Naive thymus-derived CD4-positive, alpha-beta T cell (primary cell): ENCODE data around the gene GGN. TPM values are rescaled to one million over a fixed set of nuclear protein-coding genes. Genes with fewer than 3 reads are reported as not detected.

Experiments
- ATAC-seq: fragments of 150-1000 bp; cut with Tn5 transposase; 2 replicates; pipeline ENCODE4 v1.10.0; 2021; ENCODE audit warnings: mild to moderate bottlenecking, moderate library complexity
- CTCF ChIA-PET: fragments of 350-600 bp; sonication (Branson Sonifier 250); formaldehyde crosslinking; loops from one replicate; lab custom pipeline; 2021; ENCODE audit warnings: antibody characterized with exemption; lab: Charles Lee
- POLR2A ChIA-PET: fragments of 350-600 bp; sonication (Branson Sonifier 250); formaldehyde crosslinking; loops from one replicate; lab custom pipeline; 2021; ENCODE audit warnings: antibody characterized with exemption, inconsistent platforms; lab: Charles Lee
- DNase-seq, 9 donors: peaks; one replicate each; pipeline versions ENCODE4 v3.0.0 to v3.0.0-alpha.2; 2020 to 2022; ENCODE audit warnings: mixed read lengths in 1 of 9
- H3K27ac ChIP-seq: one replicate; pipeline ENCODE4 v1.7.0; 2013; ENCODE audit warnings: mild to moderate bottlenecking, low read depth, low read length, moderate library complexity
- H3K27me3 ChIP-seq, 2 donors: one replicate each; pipeline ENCODE4 v1.7.0; 2013; ENCODE audit warnings: low read length in 2 of 2, mild to moderate bottlenecking in 2 of 2, moderate library complexity in 2 of 2; ENCODE audit not compliant: control insufficient read depth in 2 of 2, insufficient read depth in 2 of 2
- H3K36me3 ChIP-seq, 3 experiments: 1 replicate in 2 of 3; 2 replicates in 1 of 3; pipeline ENCODE4 v1.7.0; 2013; ENCODE audit warnings: low read length in 3 of 3, mild to moderate bottlenecking in 3 of 3, moderate library complexity in 1 of 3; ENCODE audit not compliant: insufficient read depth in 3 of 3, control insufficient read depth in 2 of 3
- H3K4me1 ChIP-seq, 2 donors: one replicate each; pipeline ENCODE4 v1.7.0; 2013; ENCODE audit warnings: low read length in 2 of 2, mild to moderate bottlenecking in 2 of 2, moderate library complexity in 1 of 2; ENCODE audit not compliant: control insufficient read depth in 2 of 2, insufficient read depth in 2 of 2
- H3K4me3 ChIP-seq: 2 replicates; pipeline ENCODE4 v1.7.0; 2013; ENCODE audit warnings: mild to moderate bottlenecking, low read length
- H3K9me3 ChIP-seq, 3 experiments: 1 replicate in 2 of 3; 2 replicates in 1 of 3; pipeline ENCODE4 v1.7.0; 2013; ENCODE audit warnings: low read length in 3 of 3; ENCODE audit not compliant: control insufficient read depth in 2 of 3
- H3K27ac Mint-ChIP-seq, 9 donors: one replicate each; pipeline ENCODE4 v1.8.0; 2020 to 2022; ENCODE audit warnings: mixed read lengths in 9 of 9, mild to moderate bottlenecking in 8 of 9, moderate library complexity in 5 of 9, inconsistent platforms in 2 of 9
- H3K27me3 Mint-ChIP-seq, 5 donors: one replicate each; pipeline ENCODE4 v1.8.0; 2021 to 2022; ENCODE audit warnings: mixed read lengths in 5 of 5, mild to moderate bottlenecking in 1 of 5
- H3K36me3 Mint-ChIP-seq, 5 donors: one replicate each; pipeline ENCODE4 v1.8.0; 2020 to 2022; ENCODE audit warnings: mixed read lengths in 5 of 5, mild to moderate bottlenecking in 3 of 5, inconsistent platforms in 1 of 5
- H3K4me1 Mint-ChIP-seq, 7 donors: one replicate each; pipeline ENCODE4 v1.8.0; 2020 to 2022; ENCODE audit warnings: mixed read lengths in 7 of 7, mild to moderate bottlenecking in 3 of 7, inconsistent platforms in 1 of 7
- H3K4me3 Mint-ChIP-seq, 10 donors: one replicate each; pipeline ENCODE4 v1.8.0; 2020 to 2022; ENCODE audit warnings: mild to moderate bottlenecking in 10 of 10, mixed read lengths in 10 of 10, moderate library complexity in 6 of 10, inconsistent platforms in 2 of 10
- H3K9me3 Mint-ChIP-seq, 11 donors: one replicate each; pipeline ENCODE4 v1.8.0; 2020 to 2022; ENCODE audit warnings: mixed read lengths in 11 of 11, mild to moderate bottlenecking in 4 of 11, inconsistent platforms in 1 of 11, moderate library complexity in 1 of 11
- intact Hi-C, 2 donors: fragments of 100-400 bp; cut with micrococcal nuclease; formaldehyde crosslinking; loops; one replicate each; pipeline ENCODE4 v1.15.1; 2023
- polyA plus RNA-seq, 2 donors: library from polyadenylated mRNA; unstranded; fragments of 300-500 nt; fragmentation: Illumina TruSeq; gene quantifications; one replicate each; pipeline ENCODE4 v1.2.3, GENCODE V29; 2021
- total RNA-seq, 6 experiments: library from RNA in 5 of 6; stranded (reverse) in 5 of 6; gene quantifications; 1 replicate in 5 of 6; 2 replicates in 1 of 6; pipeline ENCODE4 v1.2.3 and lab custom pipeline; 2021 to 2026

GGN gene
- total and polyA plus RNA-seq, 7 experiments from 2014 or later: 0.29 to 0.60 (median 0.39) TPM; not detected in 4

DNA sequence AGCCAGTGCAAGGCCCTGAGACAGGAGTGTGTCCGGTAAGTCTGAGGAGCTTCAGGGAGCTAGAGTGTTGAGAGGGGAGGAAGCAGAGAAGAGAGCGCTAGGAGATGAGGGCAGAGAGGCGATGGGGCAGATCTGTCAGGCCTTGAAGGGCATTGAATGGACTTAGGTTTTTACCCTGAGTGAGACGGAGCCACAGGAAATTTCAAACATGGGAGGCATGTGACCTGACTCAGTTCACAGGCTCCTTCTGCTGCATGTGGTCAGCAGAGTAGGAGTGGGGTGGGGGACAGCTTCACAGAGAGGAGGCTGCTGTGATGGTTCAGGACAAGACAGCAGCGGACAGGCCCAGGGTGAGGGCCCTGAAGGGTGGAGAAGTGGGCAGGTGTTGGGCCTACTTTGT is 12.5 kb upstream of the GGN start:
- H3K4me3 Mint-ChIP-seq: peak overlapping the region in 1 of 10 donors; percentile 65
- ChIA-PET CTCF (interaction anchor here (0.6 to 0.7 kb wide), 3 partner anchors 56 to 117 kb away, joined by 3 to 6 read pairs (median 3); no protein-coding TSS in a partner anchor), POLR2A (interaction anchor here (0.7 to 1.5 kb wide), 4 partner anchors 13 to 536 kb away, joined by 3 to 4 read pairs (median 3); partner anchors contain the start of gene GGN)
- peak overlapping the region in 2 of 9 donors; percentile 38 to 43 for H3K27ac Mint-ChIP-seq
- DNase-seq (no peak), ATAC-seq (no peak)
- H3K4me1 Mint-ChIP-seq: peaks cover 7 to 32% (median 25%) of the 10 kb centered on the region in 7 donors
- no peak overlapping the region for H3K4me3 ChIP-seq
- H3K36me3 ChIP-seq: peaks cover 0 to 11% (median 0%) of the 10 kb centered on the region in 3 experiments
- H3K36me3 Mint-ChIP-seq: peaks cover 0 to 6% (median 2%) of the 10 kb centered on the region in 5 donors
- no peaks in the 10 kb centered on the region for H3K27me3 ChIP-seq
- no peak overlapping the region for H3K27ac ChIP-seq
- H3K9me3 Mint-ChIP-seq: no peaks in the 10 kb centered on the region
- intact Hi-C loops: loop anchor here in 1 of 2 donors (5.0 kb wide), 1 partner anchor 1012 kb away; the partner anchor contains the start of gene PLEKHG2
- peaks cover 0 to 15% (median 3%) of the 10 kb centered on the region in 5 donors for H3K27me3 Mint-ChIP-seq
- H3K4me1 ChIP-seq: peaks cover 8 to 12% of the 10 kb centered on the region in 2 donors
- H3K9me3 ChIP-seq: no peaks in the 10 kb centered on the region

DNA sequence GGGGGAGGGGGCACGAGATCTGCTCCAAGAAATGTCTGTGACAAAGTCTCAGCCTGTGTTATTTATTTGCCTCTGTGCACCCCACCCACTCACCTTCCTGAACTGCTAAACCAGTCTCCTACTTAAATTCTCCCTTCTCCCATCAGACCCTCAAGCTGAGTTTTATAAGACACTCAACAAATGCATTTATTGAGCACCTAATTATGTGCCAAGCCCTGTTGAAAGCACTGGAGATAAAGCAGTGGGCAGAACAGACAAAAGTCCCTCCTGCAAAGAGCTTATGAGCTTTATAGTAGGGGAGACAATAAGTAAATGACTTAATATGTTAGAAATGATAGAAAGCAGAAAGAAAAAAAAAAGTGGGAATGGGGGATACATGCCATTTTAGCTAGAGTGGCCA is 11.7 kb upstream of the GGN start:
- CTCF ChIA-PET: interaction anchor here (0.6 to 0.7 kb wide), 2 partner anchors 116 to 118 kb away, joined by 3 to 6 read pairs; no protein-coding TSS in a partner anchor
- peaks cover 0 to 19% (median 3%) of the 10 kb centered on the region in 5 donors for H3K27me3 Mint-ChIP-seq

DNA sequence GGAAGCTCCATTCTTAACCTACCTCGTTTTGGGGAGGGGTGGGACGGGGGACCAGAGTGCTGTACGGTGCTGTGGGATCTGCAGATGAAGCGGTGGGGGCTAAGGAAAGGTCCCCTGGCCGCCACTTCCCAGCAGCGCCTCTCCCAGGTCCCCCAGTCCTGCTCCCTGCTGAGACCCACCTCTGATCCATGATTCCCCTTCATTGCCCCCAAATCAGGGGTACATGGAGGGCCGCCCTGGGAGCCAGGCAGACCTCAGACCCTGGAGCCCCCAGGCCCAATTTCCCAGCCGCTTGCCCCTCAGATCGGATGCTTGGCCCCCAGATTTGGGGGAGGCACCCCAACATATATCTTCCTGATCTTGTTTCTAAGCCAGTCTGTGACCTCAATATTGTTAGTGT is 11.2 kb upstream of the GGN start:
- Mint-ChIP-seq H3K36me3 (peaks cover 0 to 4% (median 0%) of the 10 kb centered on the region in 5 donors), H3K27ac (peak overlapping the region in 1 of 9 donors; percentile 35), H3K4me1 (peaks cover 2 to 32% (median 27%) of the 10 kb centered on the region in 7 donors), H3K9me3 (no peaks in the 10 kb centered on the region), H3K27me3 (peaks cover 0 to 20% (median 3%) of the 10 kb centered on the region in 5 donors), H3K4me3 (peak overlapping the region in 1 of 10 donors; percentile 53)
- ChIA-PET POLR2A (interaction anchor here (1.3 kb wide), 1 partner anchor 23 kb away, joined by 3 read pairs; no protein-coding TSS in a partner anchor), CTCF (no interaction called here)
- ATAC-seq: no peak
- intact Hi-C loops: loop anchor here in 1 of 2 donors (10.0 kb wide), 1 partner anchor 946 kb away; the partner anchor contains the start of gene SAMD4B
- DNase-seq: no peak
- Histone ChIP-seq H3K36me3 (peaks cover 0 to 3% (median 0%) of the 10 kb centered on the region in 3 experiments), H3K27me3 (no peaks in the 10 kb centered on the region), H3K9me3 (no peaks in the 10 kb centered on the region), H3K27ac (no peak overlapping the region), H3K4me1 (peaks cover 8 to 21% of the 10 kb centered on the region in 2 donors), H3K4me3 (no peak overlapping the region)

More for the DNA sequence above, 11.7 kb upstream of the GGN start:
- Histone ChIP-seq H3K27ac (no peak overlapping the region), H3K27me3 (no peaks in the 10 kb centered on the region), H3K4me1 (peaks cover 12 to 20% of the 10 kb centered on the region in 2 donors), H3K4me3 (no peak overlapping the region), H3K9me3 (no peaks in the 10 kb centered on the region), H3K36me3 (peaks cover 0 to 3% (median 0%) of the 10 kb centered on the region in 3 experiments)
- Mint-ChIP-seq H3K9me3 (no peaks in the 10 kb centered on the region), H3K4me1 (peaks cover 0 to 34% (median 27%) of the 10 kb centered on the region in 7 donors), H3K4me3 (no peak overlapping the region), H3K36me3 (peaks cover 0 to 3% (median 0%) of the 10 kb centered on the region in 5 donors), H3K27ac (peak overlapping the region in 1 of 9 donors; percentile 35)
- POLR2A ChIA-PET: interaction anchor here (0.7 to 1.5 kb wide), 4 partner anchors 12 to 536 kb away, joined by 3 to 4 read pairs (median 3); partner anchors contain the start of gene GGN
- no peak for DNase-seq
- intact Hi-C loops: loop anchor here in 1 of 2 donors (10.0 kb wide), 1 partner anchor 945 kb away; the partner anchor contains the start of gene SAMD4B
- ATAC-seq: no peak

DNA sequence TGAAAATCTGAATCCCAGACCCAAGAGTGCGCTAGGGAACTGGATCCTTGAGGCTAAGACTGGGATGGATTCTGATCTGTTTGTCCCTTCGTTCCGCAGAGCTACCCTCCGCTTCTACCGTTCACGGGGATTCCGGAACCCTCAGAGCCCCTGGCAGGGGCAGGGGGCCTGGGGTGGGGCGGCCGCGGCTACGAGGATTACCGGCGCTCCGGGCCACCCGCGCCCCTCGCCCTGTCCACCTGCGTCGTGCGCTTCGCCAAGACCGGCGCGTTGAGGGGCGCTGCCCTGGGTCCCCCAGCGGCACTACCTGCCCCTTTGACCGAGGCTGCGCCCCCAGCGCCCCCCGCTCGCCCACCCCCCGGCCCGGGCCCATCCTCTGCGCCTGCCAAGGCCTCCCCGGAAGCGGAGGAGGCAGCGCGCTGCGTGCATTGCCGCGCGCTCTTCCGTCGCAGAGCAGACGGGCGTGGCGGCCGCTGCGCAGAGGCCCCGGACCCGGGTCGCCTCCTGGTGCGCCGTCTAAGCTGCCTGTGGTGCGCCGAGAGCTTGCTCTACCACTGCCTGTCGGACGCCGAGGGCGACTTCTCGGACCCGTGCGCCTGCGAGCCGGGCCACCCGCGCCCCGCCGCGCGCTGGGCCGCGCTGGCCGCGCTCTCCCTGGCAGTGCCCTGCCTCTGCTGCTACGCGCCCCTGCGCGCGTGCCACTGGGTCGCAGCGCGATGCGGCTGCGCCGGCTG is 7.7 kb upstream of the GGN start:
- peak; percentile 79 for ATAC-seq
- H3K9me3 ChIP-seq: no peaks in the 10 kb centered on the region
- peaks cover 0 to 5% (median 0%) of the 10 kb centered on the region in 5 donors for H3K36me3 Mint-ChIP-seq
- no peaks in the 10 kb centered on the region for H3K27me3 ChIP-seq
- peak overlapping the region; percentile 60 for H3K27ac ChIP-seq
- ChIA-PET CTCF (interaction anchor here (0.6 to 2.6 kb wide), 4 partner anchors 9 to 539 kb away, joined by 3 to 11 read pairs (median 3); partner anchors contain the start of gene PSMD8), POLR2A (interaction anchor here (0.7 to 2.1 kb wide), 5 partner anchors 7 to 20 kb away, joined by 3 to 15 read pairs (median 6); partner anchors contain the start of genes FAM98C, GGN and PSMD8)
- intact Hi-C loops: loop anchor here (2.0 to 10.0 kb wide), 2 partner anchors 455 to 949 kb away; partner anchors contain the start of gene SAMD4B (in 1 of the 2)
- peaks cover 8 to 27% (median 22%) of the 10 kb centered on the region in 7 donors for H3K4me1 Mint-ChIP-seq
- peak overlapping the region; percentile 65 to 84 (median 81) for H3K4me3 Mint-ChIP-seq
- H3K4me1 ChIP-seq: peaks cover 5 to 19% of the 10 kb centered on the region in 2 donors
- H3K27me3 Mint-ChIP-seq: peaks cover 0 to 33% (median 5%) of the 10 kb centered on the region in 5 donors
- H3K27ac Mint-ChIP-seq: peak overlapping the region; percentile 5 to 91 (median 80)
- H3K36me3 ChIP-seq: no peaks in the 10 kb centered on the region
- H3K4me3 ChIP-seq: peak overlapping the region; percentile 56
- DNase-seq: peak in 8 of 9 donors; percentile 36 to 66 (median 58)
- H3K9me3 Mint-ChIP-seq: no peaks in the 10 kb centered on the region

DNA sequence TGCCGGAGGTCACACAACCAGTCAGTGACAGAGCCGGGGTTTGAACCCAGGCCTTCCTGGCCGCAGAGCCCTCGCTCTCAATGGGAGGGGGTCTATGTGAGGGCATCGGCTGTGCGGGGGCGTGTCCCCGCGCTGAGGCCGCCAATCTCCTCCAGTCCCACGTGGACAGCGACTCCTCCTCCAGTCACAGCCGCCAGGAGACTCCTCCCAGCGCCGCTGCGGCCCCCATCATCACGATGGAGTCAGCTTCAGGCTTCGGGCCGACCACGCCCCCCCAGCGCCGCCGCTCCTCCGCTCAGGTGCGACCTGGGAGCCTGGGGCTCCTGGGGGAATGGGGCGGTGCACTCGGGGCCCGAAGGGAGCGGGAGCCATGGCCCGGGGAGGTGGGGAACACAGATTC is 6.7 kb upstream of the GGN start:
- DNase-seq (peak in 8 of 9 donors; percentile 37 to 76 (median 51)), ATAC-seq (peak; percentile 75)
- H3K4me1 ChIP-seq: peaks cover 5 to 19% of the 10 kb centered on the region in 2 donors
- ChIA-PET POLR2A (interaction anchor here (0.7 to 1.9 kb wide), 6 partner anchors 8 to 20 kb away, joined by 3 to 15 read pairs (median 4); partner anchors contain the start of genes FAM98C and PSMD8), CTCF (interaction anchor here (0.6 to 2.6 kb wide), 3 partner anchors 10 to 375 kb away, joined by 3 to 11 read pairs (median 3); partner anchors contain the start of gene PSMD8)
- H3K36me3 ChIP-seq: no peaks in the 10 kb centered on the region
- no peaks in the 10 kb centered on the region for H3K9me3 ChIP-seq
- Mint-ChIP-seq H3K36me3 (peaks cover 0 to 5% (median 0%) of the 10 kb centered on the region in 5 donors), H3K4me1 (peaks cover 8 to 32% (median 25%) of the 10 kb centered on the region in 7 donors), H3K4me3 (peak overlapping the region; percentile 65 to 84 (median 81)), H3K27ac (peak overlapping the region in 8 of 9 donors; percentile 5 to 84 (median 72)), H3K27me3 (peaks cover 0 to 34% (median 9%) of the 10 kb centered on the region in 5 donors), H3K9me3 (no peaks in the 10 kb centered on the region)
- H3K27ac ChIP-seq: peak overlapping the region; percentile 60
- H3K4me3 ChIP-seq: peak overlapping the region; percentile 56
- H3K27me3 ChIP-seq: no peaks in the 10 kb centered on the region
- intact Hi-C loops: loop anchor here (2.0 to 10.0 kb wide), 2 partner anchors 456 to 950 kb away; partner anchors contain the start of gene SAMD4B (in 1 of the 2)
